ENCODE measurements around the gene SAMHD1. TPM values are rescaled to one million over a fixed set of nuclear protein-coding genes. Genes with fewer than 3 reads are reported as not detected.
"Not testable (repeated sequence)": the region's sequence is repeated elsewhere in the genome, so short reads cannot be mapped to it uniquely, and the experiment has no call there.

SAMHD1 gene
- total and polyA plus RNA-seq, 5 donors: 67.5 to 161 (median 106) TPM

DNA sequence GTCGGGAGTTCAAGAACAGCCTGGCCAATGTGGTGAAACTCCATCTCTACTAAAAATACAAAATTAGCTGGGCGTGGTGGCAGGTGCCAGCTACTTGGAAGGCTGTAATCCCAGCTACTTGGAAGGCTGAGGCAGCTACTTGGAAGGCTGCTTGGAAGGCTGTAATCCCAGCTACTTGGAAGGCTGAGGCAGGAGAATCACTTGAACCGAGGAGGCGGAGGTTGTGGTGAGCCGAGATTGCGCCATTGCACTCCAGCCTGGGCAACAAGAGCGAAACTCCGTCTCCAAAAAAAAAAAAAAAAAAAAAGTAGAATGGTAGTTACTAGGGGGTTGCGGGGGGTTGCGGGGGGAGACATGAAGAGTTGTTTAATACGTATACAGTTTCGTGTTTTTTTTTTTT lies 19.4 kb downstream of the SAMHD1 start:
- H3K4me3 ChIP-seq (ENCODE audit: low read length); H3K27ac ChIP-seq (ENCODE audit: low read length); H3K9me3 ChIP-seq (ENCODE audit: control insufficient read depth, low read length); H3K27me3 ChIP-seq (ENCODE audit: control insufficient read depth, insufficient read depth); intact Hi-C loops (cut with DNase I): not testable (repeated sequence)
- DNase-seq (peak; percentile 42 to 61 (median 61)), ATAC-seq (peak in 1 of 2 donors; percentile 46)
- 82% methylated on average over 12 of the region's 12 CpGs for WGBS
- peaks cover 10% of the 10 kb centered on the region for H3K4me1 ChIP-seq (ENCODE audit: control insufficient read depth, insufficient read depth, low read length)

DNA sequence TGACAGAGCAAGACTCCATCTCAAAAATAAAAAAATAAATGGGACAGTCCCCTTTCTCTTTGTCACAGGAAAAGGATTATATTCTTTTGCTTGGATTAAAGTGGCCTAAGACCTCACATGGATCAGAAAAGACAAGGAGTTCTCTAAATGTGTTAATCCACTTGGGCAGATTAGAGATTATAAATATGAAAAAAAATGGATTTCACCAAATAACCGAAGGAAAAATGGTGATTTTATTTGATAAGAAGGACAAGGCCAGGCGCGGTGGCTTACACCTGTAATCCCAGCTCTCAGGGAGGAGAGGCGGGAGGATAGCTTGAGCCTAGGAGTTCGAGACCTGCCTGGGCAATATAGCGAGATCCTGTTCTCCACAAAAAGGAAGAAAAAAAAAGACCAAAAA lies 21.8 kb downstream of the SAMHD1 start:
- no peak overlapping the region for H3K27ac ChIP-seq (ENCODE audit: low read length)
- H3K4me3 ChIP-seq (ENCODE audit: low read length): no peak overlapping the region
- no peak for ATAC-seq
- H3K9me3 ChIP-seq (ENCODE audit: control insufficient read depth, low read length): no peaks in the 10 kb centered on the region
- DNase-seq: no peak
- no peaks in the 10 kb centered on the region for H3K27me3 ChIP-seq (ENCODE audit: control insufficient read depth, insufficient read depth)
- 98% methylated on average over 6 of the region's 6 CpGs for WGBS
- peaks cover 3% of the 10 kb centered on the region for H3K4me1 ChIP-seq (ENCODE audit: control insufficient read depth, insufficient read depth, low read length)
- intact Hi-C loops (cut with DNase I): loop anchor here in 1 of 4 donors (2.0 kb wide), 1 partner anchor 15 kb away; no protein-coding TSS in a partner anchor

DNA sequence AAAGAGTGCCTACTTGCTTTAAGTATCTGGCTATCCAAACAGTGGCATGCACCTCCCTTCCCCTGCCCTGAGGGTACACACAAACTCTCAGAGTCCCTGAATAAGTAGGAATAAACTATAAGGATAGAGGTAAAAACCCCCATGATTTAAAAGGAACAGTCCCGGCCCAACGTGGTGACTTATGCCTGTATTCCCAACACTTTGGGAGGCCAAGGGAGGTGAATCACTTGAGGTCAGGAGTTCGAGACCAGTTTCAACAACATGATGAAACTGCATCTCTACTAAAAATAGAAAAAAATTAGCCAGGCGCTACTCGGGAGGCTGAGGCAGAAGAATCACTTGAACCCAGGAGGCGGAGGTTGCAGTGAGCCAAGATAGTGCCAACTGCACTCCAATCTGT lies 22.2 kb downstream of the SAMHD1 start:
- intact Hi-C loops (cut with DNase I): no loop called here
- 74% methylated on average over 6 of the region's 6 CpGs for WGBS
- Histone ChIP-seq H3K4me1 (ENCODE audit: control insufficient read depth, insufficient read depth, low read length) (peaks cover 3% of the 10 kb centered on the region), H3K9me3 (ENCODE audit: control insufficient read depth, low read length) (no peaks in the 10 kb centered on the region), H3K27me3 (ENCODE audit: control insufficient read depth, insufficient read depth) (no peaks in the 10 kb centered on the region), H3K4me3 (ENCODE audit: low read length) (no peak overlapping the region), H3K27ac (ENCODE audit: low read length) (no peak overlapping the region)
- no peak for ATAC-seq
- no peak for DNase-seq

DNA sequence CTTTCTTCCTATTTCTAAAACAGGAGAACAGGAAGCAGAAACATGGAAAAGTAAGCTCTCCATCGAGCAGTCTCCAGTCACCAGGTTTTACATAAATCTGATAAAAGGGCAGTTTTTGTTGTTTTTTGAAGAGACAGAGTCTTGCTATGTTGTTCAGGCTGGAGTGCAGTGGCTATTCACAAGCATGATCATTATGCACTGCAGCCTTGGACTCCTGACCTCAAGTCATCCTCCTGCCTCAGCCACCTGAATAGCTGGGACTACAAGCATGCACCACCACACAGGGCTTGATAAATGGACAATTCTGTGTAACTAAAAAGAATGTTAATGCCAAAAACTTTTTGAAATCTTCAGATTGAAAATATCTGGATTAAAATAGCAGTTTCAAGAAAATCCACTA lies 23.8 kb downstream of the SAMHD1 start:
- ATAC-seq: no peak
- WGBS: 87% methylated on average over 1 of the region's 1 CpG

DNA sequence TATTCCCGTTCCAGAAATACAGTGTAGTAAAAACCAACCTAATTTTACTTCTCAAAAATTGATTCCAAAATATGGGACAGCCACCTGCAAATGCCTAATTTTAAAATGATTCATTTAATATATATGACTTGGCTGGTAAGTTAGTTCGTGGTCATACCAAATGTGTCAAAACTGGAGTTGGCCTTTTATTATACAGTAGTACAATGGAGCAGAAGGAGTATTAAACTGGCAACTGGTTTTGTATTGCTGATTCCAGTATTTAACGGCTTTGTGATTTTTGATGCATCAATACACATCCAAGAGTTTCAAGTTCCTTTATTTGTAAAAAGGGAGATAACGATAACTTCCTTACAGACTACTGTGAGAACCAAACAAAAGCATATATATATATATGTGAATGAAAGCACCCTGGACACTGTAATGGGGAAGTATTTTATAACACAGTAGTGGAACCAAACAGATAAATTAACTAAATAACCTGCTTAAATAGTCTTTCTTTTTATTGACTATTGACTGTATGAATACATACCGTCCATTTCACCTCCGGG lies 24.8 kb downstream of the SAMHD1 start:
- DNase-seq: no peak
- WGBS: 83% methylated on average over 6 of the region's 6 CpGs
- Histone ChIP-seq H3K9me3 (ENCODE audit: control insufficient read depth, low read length) (no peaks in the 10 kb centered on the region), H3K4me1 (ENCODE audit: control insufficient read depth, insufficient read depth, low read length) (peaks cover 6% of the 10 kb centered on the region), H3K4me3 (ENCODE audit: low read length) (no peak overlapping the region), H3K27ac (ENCODE audit: low read length) (no peak overlapping the region), H3K27me3 (ENCODE audit: control insufficient read depth, insufficient read depth) (no peaks in the 10 kb centered on the region)
- ATAC-seq: no peak
- intact Hi-C loops (cut with DNase I): no loop called here

More for the DNA sequence above, 23.8 kb downstream of the SAMHD1 start:
- Histone ChIP-seq H3K27me3 (ENCODE audit: control insufficient read depth, insufficient read depth) (no peaks in the 10 kb centered on the region), H3K4me3 (ENCODE audit: low read length) (no peak overlapping the region), H3K27ac (ENCODE audit: low read length) (no peak overlapping the region), H3K4me1 (ENCODE audit: control insufficient read depth, insufficient read depth, low read length) (peaks cover 6% of the 10 kb centered on the region), H3K9me3 (ENCODE audit: control insufficient read depth, low read length) (no peaks in the 10 kb centered on the region)
- DNase-seq: no peak
- intact Hi-C loops (cut with DNase I): no loop called here

DNA sequence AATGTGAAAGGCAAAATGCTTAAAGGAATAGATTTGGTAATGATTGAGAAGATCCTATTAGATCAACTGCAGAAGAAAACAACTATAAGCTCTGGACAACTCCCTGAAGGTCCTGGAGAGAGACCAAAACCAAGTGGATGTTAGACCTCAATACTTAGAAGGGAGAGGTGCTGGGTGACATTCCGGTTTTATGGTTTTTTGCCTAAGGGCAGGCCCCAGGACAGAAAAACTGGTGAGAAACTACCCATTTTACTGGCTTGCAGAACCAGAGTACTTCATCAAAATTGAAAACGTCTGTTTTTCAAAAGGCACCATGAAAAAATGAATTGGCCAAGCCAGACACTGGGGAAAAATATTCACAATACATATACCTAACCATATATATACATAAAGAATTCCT lies 26.3 kb downstream of the SAMHD1 start:
- Histone ChIP-seq H3K27me3 (ENCODE audit: control insufficient read depth, insufficient read depth) (no peaks in the 10 kb centered on the region), H3K9me3 (ENCODE audit: control insufficient read depth, low read length) (no peaks in the 10 kb centered on the region), H3K4me1 (ENCODE audit: control insufficient read depth, insufficient read depth, low read length) (peaks cover 2% of the 10 kb centered on the region), H3K4me3 (ENCODE audit: low read length) (no peak overlapping the region), H3K27ac (ENCODE audit: low read length) (no peak overlapping the region)
- WGBS: 72% methylated on average over 2 of the region's 2 CpGs
- DNase-seq (no peak), ATAC-seq (no peak)
- intact Hi-C loops (cut with DNase I): no loop called here

DNA sequence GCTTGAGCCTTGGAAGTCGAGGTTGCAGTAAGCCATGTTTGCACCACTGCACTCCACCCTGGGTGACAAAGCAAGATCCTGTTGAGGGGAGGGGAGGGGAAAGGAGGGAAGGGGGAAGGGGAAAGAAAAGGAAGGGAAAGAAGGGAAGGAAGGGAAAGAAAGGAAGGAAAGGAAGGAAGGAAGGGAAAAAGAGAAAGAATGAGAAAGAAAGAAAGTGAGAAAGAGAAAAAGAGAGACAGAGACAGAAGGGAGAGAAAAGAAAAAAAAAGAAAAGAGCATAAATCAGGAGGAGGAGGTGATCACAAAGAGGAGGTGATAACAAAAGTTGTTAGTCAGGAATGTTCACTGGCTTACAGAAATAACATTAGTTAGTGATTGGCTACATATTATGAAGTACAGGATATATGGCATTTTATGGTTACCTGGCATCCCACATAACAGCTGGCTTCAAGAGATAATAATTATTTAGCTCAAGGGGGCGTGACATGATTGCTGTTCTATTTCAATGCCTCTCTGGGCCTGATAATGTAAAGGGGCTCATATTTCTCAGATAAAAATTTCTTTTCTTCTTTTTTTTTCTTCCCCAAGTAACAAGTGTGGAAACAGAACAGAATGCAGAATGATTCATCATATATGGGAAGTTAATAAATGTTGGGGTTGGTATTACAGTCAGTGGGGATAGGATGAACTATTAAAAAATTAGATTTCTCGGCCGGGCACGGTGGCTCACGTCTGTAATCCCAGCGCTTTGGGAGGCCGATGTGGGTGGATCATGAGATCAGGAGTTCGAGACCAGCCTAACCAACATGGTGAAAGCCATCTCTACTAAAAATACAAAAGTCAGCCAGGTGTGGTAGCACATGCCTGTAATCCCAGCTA lies 27.1 kb downstream of the SAMHD1 start:
- peaks cover 2% of the 10 kb centered on the region for H3K4me1 ChIP-seq (ENCODE audit: control insufficient read depth, insufficient read depth, low read length)
- H3K4me3 ChIP-seq (ENCODE audit: low read length): no peak overlapping the region
- H3K9me3 ChIP-seq (ENCODE audit: control insufficient read depth, low read length): no peaks in the 10 kb centered on the region
- no peak for DNase-seq
- intact Hi-C loops (cut with DNase I): no loop called here
- H3K27me3 ChIP-seq (ENCODE audit: control insufficient read depth, insufficient read depth): no peaks in the 10 kb centered on the region
- H3K27ac ChIP-seq (ENCODE audit: low read length): peak overlapping the region; percentile 37
- ATAC-seq: no peak
- WGBS: 84% methylated on average over 9 of the region's 9 CpGs

DNA sequence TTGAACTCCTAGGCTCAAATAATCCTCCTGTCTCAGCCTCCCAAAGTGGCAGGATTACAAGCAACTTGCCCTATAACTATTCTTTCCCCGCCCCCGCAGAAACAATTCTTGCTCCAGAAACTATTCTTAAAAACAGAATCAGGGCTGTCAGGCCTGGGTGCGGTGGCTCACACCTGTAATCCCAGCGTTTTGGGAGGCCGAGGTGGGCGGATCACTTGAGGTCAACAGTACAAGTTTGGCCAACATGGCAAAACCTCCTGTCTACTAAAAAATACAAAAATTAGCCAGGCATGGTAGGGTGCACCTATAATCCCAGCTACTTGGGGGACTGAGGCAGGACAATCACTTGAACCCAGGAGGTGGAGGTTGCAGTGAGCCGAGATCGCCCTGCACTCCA lies 31.2 kb downstream of the SAMHD1 start:
- no peak for ATAC-seq
- Histone ChIP-seq H3K4me1 (ENCODE audit: control insufficient read depth, insufficient read depth, low read length) (peaks cover 2% of the 10 kb centered on the region), H3K4me3 (ENCODE audit: low read length) (no peak overlapping the region), H3K27ac (ENCODE audit: low read length) (no peak overlapping the region), H3K27me3 (ENCODE audit: control insufficient read depth, insufficient read depth) (no peaks in the 10 kb centered on the region), H3K9me3 (ENCODE audit: control insufficient read depth, low read length) (no peaks in the 10 kb centered on the region)
- no peak for DNase-seq
- 93% methylated on average over 8 of the region's 8 CpGs for WGBS
- intact Hi-C loops (cut with DNase I): no loop called here

DNA sequence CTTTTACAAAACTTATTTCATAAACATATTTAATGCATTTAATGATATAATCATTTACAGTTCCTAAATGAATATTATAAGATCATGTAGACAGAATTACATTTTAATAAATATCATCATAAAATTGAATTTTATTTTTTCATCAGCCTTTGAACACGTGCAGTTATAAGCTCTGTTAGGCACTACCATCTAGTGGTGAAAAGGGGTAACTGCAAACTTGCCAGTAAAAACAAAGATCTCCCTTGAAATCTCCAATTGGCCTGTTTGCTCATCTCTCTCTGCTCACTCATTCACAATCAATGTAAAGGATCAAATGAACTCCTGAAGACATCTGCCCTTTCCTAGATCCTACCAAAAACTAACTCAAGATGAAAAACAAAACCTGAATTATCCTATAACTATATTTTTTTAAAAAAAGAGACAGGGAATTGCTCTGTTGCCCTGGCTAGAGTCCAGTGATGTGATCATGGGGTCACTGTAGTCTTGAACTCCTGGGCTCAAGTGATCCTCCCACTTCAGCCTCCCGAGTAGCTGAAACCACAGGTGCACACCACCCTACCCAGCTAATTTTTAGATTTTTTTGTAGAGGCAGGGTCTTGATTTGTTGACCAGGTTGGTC lies 31.7 kb downstream of the SAMHD1 start:
- H3K4me1 ChIP-seq (ENCODE audit: control insufficient read depth, insufficient read depth, low read length): peaks cover 2% of the 10 kb centered on the region
- 6% methylated on average over 2 of the region's 2 CpGs for WGBS
- no peaks in the 10 kb centered on the region for H3K9me3 ChIP-seq (ENCODE audit: control insufficient read depth, low read length)
- peak overlapping the region; percentile 17 for H3K27ac ChIP-seq (ENCODE audit: low read length)
- H3K4me3 ChIP-seq (ENCODE audit: low read length): no peak overlapping the region
- no peaks in the 10 kb centered on the region for H3K27me3 ChIP-seq (ENCODE audit: control insufficient read depth, insufficient read depth)
- intact Hi-C loops (cut with DNase I): no loop called here
- DNase-seq: no peak
- peak; percentile 48 to 69 for ATAC-seq

DNA sequence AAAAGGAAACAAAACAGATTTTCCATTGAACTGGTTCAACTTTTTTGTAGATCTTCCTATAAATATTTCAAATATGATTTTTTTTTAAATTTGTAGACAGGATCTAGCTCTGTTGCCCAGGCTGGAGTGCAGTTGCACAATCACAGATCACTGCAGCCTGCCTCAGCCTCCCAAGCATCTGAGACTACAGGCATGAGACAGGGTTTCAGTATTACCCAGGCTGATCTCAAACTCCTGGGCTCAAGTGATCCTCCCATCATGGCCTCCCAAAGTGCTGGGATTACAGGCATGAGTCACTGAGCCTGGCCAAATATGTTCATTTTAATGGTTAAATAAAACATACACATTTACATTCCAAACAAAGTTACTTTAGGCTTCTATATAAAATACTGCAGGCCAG lies 33.6 kb downstream of the SAMHD1 start:
- intact Hi-C loops (cut with DNase I): no loop called here
- Histone ChIP-seq H3K4me3 (ENCODE audit: low read length) (no peak overlapping the region), H3K9me3 (ENCODE audit: control insufficient read depth, low read length) (no peaks in the 10 kb centered on the region), H3K27me3 (ENCODE audit: control insufficient read depth, insufficient read depth) (no peaks in the 10 kb centered on the region), H3K27ac (ENCODE audit: low read length) (no peak overlapping the region), H3K4me1 (ENCODE audit: control insufficient read depth, insufficient read depth, low read length) (no peaks in the 10 kb centered on the region)
- DNase-seq (no peak), ATAC-seq (no peak)

DNA sequence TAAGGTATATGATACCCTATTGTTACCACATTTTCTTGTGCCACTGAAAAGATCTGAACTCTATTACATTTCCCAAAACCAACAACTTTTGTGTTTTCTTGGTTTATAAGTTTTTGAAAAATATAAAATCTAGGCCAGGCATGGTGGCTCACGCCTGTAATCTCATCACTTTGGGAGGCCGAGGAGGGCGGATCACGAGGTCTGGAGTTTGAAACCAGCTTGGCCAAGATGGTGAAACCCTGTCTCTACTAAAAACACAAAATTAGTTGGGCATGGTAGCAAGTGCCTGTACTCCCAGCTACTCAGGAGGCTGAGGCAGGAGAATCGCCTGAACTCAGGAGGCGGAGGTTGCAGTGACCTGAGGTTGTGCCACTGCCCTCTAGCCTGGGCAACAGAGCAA lies 34.3 kb downstream of the SAMHD1 start:
- H3K27ac ChIP-seq (ENCODE audit: low read length): no peak overlapping the region
- H3K9me3 ChIP-seq (ENCODE audit: control insufficient read depth, low read length): no peaks in the 10 kb centered on the region
- H3K4me1 ChIP-seq (ENCODE audit: control insufficient read depth, insufficient read depth, low read length): no peaks in the 10 kb centered on the region
- H3K4me3 ChIP-seq (ENCODE audit: low read length): no peak overlapping the region
- WGBS: 96% methylated on average over 6 of the region's 6 CpGs
- intact Hi-C loops (cut with DNase I): no loop called here
- ATAC-seq (no peak), DNase-seq (no peak)
- H3K27me3 ChIP-seq (ENCODE audit: control insufficient read depth, insufficient read depth): no peaks in the 10 kb centered on the region
